ENCODE data around the gene UCN.

DNA sequence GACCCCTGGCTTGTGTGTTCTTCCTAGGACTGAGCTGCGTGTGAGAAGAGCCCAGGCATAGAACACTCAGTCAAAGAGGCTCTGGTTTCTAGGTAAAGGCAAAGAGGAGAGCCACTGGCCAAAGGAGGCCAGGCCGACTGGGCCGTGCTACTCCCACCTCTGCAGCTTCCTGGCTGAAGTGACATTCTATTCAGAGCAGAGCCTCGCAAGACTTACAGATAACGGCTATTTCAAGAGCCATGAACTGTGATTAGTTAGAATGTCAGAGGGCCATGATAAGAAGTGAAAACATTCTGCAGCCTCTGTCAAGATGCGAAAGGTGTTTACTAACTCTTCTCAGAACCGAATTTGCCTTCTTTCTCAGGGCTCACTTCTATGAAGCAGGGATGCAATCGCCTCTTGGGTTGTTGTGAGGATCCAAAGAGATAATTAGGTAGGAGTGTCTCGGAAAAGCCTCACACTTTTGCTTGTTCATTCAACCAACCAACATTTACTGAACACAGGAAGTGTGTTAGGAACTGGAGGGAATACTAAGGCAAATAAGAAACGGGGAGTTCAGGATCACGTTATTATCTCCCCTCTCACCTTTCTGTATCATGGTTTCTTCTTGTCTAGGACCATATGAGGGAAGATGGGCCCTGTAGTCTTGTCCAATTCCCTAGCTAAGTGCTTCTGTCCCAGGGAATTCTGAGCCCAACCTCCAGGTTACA lies 36.5 kb downstream of the UCN start:
- TF ChIP-seq POLR2AphosphoS5 (IDR thresholded peaks at IDR 0.05): no peak
- TF ChIP-seq, protein P1, sequence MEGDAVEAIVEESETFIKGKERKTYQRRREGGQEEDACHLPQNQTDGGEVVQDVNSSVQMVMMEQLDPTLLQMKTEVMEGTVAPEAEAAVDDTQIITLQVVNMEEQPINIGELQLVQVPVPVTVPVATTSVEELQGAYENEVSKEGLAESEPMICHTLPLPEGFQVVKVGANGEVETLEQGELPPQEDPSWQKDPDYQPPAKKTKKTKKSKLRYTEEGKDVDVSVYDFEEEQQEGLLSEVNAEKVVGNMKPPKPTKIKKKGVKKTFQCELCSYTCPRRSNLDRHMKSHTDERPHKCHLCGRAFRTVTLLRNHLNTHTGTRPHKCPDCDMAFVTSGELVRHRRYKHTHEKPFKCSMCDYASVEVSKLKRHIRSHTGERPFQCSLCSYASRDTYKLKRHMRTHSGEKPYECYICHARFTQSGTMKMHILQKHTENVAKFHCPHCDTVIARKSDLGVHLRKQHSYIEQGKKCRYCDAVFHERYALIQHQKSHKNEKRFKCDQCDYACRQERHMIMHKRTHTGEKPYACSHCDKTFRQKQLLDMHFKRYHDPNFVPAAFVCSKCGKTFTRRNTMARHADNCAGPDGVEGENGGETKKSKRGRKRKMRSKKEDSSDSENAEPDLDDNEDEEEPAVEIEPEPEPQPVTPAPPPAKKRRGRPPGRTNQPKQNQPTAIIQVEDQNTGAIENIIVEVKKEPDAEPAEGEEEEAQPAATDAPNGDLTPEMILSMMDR (IDR thresholded peaks at IDR 0.05): no peak
- TF ChIP-seq EP300 (IDR thresholded peaks at IDR 0.05): no peak
- no peak for TF ChIP-seq POLR2A (IDR thresholded peaks at IDR 0.05)

All from upper lobe of left lung (tissue), 4 donors.